Amygdala (tissue), 56 donors: ENCODE data around the gene SHE.
"Not testable (repeated sequence)": the region's sequence is repeated elsewhere in the genome, so short reads cannot be mapped to it uniquely, and the experiment has no call there.

ENCODE experiments used
- DNase-seq, 56 donors: peaks; one replicate each; lab custom pipeline; 2025; lab: John Stamatoyannopoulos, UW

The SHE gene

DNA sequence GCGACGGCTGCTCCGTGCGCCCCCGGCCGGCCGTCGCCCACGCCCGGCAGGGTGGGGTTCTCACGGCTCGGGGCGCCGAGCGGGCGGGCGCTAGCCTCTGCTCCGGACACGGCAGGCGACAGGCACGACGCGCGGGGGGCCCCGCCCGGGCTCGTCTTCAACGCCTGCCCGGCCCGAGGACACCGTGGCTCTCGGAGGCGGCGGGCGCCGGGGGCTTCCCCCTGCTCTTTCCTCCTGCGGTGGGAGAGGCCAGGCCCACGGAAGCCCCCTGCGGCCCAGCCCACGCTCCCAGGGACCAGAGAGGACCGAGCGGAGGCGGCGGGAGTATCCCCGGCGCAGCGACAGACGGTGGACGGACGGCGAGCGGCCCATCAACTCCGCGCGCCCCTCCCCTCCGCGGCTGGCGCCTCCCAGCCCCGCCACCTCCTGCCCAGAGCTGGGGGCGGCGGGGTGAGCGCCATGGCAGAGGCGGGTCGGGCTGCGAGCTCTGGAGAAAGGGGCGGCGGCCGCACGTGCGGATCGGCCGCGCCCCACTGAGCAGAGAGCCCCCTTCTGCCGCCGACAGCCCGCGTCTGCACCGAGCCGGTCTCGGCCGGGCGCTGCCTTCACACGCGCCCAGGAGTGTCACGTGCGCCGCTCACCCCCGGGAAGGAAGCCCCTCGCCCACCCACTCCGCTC is at the start of gene SHE, which contains the start of gene TDRD10:
Gene SHE (minus strand): TSS at position 347 of the 678 bp plus-strand sequence. CDS start 386 bp downstream, outside the sequence.
Gene TDRD10 (plus strand): TSS at position 154 of the 678 bp plus-strand sequence. CDS start 4,685 bp downstream, outside the sequence.
- DNase-seq: no peak

DNA sequence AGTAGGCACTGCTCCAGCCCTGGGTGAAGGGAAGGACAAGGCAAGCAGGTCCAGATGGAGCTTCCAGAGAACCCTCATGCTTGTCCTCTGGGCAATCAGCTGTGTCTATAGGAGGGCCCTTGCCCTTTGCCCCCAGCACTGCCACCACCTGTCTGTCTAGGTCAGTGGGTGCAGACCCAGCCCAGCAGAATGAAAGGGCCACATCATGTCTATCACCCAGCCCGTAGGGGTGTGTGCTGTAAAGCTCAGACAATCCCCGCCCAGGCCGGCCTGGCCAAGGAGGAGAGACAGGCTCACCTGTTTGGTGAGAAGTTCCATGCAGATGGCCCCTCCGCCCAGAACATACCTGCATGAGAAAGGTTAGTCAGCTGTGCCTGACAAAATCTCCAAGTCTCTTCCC is 49.3 kb upstream of the SHE start:
- no peak for DNase-seq

DNA sequence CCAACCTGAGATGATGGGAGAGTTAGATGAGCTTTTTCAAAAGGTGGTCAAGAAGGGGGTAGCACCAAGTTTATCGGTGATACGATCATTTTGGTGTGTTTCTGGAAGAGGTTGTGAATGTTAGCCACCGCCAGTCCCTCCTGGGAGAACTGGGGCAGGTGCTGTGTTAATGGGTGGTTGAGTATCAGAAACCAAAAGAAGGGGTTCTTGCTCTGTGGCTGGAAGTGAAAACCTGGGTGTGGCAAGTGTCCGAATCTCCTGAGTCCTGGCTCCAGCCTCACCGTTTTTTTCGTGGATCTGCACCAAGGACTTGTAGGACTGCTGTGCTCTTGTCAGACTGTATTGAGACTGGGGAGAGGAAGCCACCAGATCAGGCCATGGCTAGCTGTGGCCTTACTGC is 48.4 kb upstream of the SHE start:
- no peak for DNase-seq

DNA sequence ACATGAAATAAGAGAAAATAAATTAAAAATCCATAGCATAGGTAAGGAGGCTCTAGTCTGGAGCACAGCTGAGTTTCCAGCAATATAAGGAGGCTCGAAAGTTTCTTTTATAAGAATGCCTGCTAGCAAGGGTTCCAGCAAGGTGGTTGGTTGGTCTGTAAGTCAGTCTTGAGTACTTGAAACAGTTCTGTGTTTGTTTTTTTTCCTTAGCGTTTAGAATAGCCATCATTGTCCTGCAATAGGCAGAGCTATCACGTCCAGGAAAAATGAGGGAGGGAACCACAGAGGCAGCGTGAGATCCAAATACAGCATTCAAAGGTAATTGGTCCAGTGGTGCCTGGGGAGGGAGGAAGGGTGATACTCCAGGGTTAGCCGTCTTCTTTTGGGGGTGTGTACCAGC is 47.9 kb upstream of the SHE start:
- DNase-seq: no peak

DNA sequence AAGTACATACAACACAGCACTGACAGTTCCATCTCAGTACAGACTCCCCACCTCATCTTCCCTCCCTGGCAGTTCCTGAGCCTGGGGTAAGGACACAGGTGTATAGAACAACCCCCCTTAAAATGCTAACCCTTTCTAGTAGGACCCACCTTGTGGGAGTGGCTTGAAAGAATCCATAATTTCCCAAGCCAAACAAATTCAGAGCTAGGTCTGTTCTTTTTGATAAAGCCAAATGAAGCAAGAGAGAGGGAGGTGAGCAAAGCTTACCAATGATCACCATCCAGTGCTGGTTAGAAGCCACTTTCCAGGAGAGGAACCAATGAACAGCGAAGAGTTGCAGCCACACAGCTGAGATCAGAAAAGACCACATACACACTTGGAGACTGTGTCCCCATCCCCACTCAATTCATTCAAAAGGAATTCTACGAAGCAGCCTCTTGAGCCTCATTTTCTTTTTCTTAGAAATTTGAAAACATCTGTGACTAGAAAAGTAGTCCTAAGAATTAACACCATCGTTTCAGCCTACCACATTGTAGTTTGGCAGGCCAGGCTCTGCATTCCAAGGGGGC is 47.1 kb upstream of the SHE start:
- DNase-seq: no peak

DNA sequence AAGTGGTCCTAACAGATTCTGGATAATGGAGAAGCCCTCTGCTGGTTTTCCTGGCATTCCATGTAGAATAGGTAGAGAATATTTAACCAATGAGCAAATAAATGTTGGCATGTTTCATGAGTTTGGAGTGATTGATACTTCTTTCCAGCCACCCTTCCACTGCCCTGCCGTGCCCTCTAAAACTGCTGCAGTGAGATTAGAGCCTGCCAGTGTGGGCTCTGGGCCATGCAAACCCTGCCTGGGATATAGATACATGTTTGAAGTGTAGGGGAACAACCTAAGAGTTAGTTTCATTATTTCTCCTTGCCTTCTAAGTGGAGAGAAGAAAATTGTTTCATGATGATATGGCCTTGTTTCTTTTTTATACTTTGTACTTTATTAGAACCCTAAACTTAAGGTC is 45.8 kb upstream of the SHE start:
- DNase-seq: no peak

DNA sequence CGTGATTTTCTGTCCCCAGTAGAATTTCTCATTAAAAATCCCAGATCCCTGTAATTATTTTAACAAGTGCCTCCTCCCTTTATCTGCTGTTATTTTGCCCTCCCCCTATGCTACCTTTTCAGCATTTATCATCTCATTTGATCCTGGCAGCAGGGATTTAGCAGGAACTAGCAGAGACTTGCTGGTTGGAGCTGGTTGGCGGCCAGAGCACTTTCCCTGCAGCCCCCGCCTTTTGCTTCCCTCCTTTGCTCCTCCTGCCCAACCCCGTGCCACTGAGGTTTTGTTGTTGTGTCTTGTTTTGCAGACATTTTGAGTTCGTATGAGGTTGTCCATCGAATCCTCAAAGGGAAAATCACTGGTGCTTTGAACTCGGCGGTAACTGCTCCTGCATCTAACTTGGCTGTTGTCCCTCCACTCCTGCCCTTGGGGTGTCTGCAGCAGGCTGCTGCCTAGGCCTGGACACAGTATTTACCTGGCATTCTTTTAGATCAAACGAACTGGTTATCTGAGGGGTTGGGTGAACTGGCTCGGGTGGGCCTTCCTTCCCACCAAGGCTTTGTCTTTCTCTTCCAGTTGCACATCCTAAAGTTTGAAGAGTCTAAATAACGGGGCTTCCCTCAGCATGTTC is 45.0 kb upstream of the SHE start:
- DNase-seq: no peak

DNA sequence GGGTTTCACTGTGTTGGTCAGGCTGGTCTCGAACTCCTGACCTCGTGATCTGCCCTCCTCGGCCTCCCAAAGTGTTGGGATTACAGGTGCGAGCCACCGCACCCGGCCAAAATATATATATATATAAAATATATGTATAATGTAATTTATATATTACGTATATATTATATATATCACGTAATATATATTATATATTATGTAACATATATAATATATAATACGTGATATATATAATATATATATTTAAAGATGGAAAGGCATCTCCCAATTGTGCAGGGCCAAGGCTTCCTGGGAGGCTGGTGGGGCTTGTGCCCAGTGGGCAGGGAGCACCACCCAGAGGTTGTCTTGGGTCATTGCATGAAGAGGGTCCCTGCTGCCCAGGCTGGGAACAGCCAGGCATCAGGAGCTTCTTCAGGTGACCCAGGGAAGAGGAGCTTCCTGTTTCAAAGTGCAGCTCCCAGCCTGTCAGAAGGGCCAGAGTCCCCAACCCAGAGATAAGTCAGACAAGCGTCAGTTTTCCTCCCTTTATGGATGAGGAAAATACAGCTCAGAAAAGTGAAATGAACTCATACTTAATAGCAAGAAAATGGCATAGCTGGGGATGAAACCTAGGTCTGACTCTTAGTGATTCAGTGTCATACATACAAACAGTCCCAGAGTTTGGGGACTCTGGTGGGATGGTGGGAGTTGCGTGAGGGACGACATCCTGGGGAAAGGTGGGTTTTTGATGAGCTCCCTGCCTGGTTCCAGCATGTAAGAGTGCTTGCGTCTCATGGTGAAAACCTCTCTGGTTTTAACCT is 44.3 kb upstream of the SHE start:
- DNase-seq: peak in 32 of 56 donors; percentile 5 to 64 (median 26)

DNA sequence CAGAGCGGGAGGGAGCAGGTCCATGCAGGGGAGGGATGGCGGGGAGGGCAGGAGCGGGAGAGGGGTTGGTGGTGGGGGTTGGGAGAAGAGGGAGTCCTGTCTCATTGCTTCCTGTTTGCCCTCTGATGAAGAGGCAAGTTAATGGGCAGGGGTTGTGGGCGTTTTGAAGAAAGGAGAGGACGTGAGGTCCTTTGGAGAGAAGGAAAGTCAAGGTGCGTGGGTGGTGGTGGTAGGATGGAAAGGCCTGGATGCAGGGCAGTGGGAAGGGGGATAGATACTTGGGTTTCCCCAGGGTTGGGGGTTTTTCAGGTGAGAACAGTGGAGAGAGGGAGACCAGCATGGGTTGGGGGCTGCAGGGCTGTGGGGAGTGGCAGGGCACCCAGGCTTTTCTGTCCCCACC is 39.0 kb upstream of the SHE start:
- DNase-seq: no peak

DNA sequence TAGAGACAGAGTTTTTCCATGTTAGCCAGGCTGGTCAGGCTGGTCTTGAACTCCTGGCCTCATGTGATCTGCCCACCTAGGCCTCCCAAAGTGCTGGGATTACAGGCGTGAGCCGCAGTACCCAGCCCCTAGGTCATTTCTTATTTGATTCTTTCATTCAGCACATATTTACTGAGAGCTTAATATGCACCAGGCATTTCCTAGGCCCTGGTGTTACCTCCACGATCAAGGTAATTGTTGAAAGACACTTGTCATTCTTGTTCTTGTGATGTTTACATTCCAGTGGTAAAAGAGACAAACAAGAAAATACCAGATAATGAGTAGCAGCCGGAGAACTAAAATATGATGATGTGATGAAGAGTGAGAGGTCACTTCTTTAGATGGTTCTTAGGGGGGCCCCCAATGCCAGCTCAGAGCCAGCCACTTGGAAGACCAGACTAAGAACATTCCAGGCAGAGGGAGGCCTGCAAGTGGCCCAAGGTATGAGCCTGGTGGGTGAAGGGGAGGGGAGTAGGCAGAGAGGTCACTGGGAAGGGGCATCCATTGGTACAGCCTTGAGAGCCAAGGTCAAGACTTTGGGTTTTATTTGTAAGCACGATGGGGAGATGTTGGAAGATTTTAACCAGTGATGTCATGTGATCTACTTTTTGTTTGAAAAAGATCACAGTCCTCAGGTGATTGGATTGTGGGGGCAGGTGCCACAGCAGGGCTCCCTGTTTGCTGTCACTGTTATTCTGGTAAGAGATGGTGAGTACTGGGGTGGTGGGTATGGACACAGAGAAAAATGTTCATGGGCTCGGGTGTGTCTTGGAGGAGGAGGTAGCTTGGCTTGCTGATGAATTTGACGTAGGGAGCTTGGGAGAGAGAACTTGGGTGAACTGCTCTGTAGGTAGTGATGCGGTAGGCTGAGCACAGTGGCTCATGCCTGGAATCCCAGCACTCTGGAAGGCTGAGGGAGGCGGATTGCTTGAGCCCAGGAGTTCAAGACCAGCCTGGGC is 37.6 kb upstream of the SHE start:
- DNase-seq: no peak

DNA sequence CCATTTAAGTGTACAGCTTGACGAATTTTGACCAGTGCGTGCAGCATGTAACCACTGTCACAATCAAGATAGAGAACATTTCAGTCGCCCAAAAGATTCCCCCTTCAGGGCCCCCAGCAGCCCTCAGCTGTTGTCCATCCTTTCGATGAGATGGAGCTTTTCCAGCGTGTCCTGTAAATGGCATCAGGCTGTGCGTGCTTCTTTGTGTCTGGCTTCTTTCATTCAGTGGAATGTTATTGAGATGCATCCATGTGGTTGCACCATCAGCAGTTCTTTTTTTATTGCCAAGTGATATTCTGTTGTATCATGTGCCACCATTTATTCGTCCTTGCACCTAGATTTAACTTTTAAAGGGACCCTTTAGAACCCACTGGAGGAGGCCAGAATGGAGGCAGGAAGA is 34.4 kb upstream of the SHE start:
- DNase-seq: no peak

DNA sequence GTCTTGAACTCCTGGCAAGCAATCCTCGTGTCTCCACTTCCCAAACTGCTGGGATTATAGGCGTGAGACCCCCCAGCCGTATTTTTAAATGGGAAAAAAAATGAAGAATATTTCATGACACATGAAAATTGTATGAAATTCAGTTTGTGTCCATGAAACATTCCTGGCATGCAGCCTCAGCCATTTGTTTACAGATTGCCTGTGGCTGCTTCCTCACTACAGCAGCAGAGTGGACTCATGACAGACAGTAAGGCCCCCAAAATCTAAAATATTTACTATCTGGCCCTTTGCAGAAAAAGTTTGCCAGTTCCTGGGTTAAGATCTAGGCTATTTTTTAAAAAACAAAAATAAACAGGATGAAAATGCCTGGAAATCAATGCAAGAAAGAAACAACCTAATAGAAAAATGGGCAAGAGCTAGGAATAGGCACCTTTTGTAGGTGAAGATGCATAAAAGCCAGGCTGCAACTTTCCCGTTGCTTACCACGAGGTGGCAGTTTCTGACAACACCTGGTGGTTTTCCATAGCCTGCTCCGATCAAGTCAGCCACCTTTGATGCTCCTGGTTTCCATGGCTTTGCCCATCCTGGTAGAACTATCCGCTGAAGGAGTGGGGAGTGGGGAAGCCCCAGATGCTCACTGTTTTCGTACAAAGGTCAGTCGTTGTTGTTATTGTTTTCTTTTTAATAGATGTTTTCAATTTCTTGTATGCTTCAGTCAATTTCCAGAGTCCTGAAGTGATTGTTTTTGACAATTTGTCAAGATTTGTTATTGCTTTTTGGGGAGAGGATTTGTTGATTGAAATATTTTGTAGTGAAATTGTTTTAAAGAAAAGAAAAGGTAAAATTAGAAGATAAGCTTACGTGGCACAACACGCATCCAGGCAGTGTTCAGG is 32.0 kb upstream of the SHE start:
- no peak for DNase-seq

DNA sequence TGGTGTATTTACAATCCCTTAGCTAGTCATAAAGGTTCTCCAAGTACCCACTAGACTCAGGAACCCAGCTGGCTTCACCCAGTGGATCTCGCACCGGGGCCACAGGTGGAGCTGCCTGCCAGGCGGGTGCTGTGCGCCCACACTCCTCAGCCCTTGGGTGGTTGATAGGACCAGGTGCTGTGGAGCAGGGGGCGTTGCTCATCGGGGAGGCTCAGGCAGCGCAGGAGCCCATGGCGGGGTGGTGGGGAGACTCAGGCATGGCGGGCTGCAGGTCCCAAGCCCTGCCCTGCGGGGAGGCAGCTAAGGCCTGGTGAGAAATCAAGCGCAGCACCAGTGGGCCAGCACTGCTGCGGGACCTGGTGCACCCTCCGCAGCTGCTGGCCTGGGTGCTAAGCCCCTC is 29.7 kb upstream of the SHE start:
- not testable (repeated sequence) for DNase-seq

DNA sequence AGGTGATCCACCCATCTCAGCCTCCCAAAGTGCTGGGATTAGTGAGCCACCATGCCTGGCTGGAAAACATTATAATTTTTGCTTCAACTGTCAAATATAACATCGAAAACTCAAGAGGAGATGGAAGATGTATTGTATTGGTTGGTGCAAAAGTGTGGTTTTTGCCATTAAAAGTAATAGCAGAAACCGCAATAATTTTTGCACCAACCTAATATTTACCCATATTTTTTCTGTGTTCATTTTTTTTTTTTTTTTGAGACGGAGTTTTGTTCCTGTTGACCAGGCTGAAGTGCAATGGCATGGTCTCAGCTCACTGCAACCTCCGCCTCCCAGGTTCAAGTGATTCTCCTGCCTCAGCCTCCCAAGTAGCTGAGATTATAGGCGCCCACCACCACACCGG is 27.1 kb upstream of the SHE start:
- no peak for DNase-seq

DNA sequence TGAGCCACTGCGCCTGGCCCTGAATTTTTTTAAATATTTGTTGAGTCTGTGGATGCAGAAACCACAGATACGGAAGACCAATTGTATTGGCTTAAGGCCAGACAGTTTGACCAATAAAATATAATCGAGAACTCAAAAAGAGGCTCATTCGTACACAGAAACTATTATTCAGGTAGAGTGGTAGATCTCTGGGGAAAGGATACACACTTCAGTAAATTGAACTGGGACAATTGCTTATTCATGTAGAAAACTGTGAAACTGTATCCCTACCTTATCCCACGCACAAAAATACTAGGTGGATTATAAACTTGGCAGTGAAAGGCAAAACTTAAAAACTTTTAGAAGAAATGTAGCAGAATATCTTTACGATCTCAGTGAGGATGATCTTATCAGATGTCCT is 25.0 kb upstream of the SHE start:
- DNase-seq: no peak

DNA sequence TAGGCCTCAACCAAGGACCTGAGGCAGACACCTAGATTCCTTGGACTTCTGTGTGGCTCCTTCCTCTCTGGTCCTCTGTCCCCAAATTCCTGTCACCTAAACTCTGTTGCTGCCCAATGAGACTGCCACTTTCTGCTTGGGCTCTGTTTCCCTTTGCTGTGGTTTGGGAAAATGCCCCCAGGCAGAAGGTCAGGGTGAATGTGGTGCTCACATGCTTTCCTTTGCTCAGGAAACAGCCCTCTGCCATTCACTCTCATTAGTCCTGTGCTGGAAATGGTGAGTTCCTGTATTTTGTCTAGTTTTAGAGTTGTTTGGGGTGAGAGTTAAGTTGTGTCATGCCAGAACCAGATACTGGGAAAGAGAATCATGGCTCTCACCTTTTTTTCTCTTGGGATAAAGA is 22.7 kb upstream of the SHE start:
- DNase-seq: no peak

DNA sequence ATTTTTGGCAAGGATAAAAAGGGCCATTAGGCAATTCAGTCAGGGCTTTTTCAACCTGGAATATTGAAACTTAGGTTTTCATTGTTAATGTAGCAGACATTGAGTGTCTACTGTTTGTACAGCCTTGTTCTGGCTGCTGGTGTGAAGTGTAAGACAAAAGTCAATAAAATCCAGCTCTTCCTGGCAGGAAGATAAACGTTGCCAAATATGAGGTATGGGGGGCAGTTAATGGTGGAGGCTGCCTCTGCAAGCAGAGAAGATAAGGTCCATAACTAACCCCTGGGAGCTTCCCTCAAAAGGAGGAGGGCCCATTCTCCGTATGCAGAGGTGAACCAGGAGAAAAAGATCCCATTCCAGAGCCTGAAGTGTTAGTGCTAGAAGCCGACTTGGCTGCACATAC is 19.5 kb upstream of the SHE start:
- DNase-seq: no peak

DNA sequence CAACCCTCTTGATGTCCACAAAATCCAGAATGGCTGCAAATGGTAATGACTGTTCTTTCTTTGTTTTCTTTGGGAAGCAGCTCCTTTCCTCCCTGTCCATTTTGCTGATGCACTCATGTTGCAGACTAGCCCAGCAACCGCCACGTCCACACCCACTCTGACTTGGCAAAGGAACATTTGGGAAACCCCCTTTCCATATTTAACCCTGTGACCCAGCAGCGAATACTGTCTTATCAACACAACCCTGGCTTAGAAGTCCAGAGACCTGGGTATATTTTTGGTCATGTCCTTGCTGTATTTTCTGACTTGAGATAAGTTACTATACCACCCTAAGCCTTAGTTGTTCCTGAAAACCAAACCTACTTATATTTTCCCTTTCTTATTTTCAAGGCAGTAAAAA is 18.1 kb upstream of the SHE start:
- no peak for DNase-seq

DNA sequence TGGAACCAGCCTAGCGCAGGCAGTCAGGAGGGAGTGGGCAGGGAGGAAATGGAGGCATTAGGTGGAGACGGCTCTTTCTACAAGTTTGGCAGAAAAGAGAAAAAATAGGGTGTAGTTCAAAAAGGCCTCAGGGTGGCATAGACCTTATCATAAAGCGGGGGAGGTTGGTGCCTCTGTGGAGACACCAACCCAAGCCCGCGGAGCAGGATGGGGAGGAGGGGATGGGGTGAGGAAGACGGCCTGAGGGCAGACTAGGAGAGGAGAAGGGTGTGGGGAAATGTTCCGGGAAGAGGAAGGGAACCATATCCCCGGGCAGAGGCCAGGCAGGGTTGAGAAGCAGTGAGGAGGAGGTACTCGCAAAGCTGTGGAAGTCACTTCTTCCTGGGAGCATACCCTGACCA is 17.4 kb upstream of the SHE start:
- DNase-seq: no peak
